GM21367 (cell line): ENCODE data around the gene FAM181A.

Source experiments
- ATAC-seq: cut with Tn5 transposase; IDR thresholded peaks from one replicate; pipeline ENCODE4 v1.9.1; 2021; ENCODE audit not compliant: unreplicated experiment

Gene FAM181A

DNA sequence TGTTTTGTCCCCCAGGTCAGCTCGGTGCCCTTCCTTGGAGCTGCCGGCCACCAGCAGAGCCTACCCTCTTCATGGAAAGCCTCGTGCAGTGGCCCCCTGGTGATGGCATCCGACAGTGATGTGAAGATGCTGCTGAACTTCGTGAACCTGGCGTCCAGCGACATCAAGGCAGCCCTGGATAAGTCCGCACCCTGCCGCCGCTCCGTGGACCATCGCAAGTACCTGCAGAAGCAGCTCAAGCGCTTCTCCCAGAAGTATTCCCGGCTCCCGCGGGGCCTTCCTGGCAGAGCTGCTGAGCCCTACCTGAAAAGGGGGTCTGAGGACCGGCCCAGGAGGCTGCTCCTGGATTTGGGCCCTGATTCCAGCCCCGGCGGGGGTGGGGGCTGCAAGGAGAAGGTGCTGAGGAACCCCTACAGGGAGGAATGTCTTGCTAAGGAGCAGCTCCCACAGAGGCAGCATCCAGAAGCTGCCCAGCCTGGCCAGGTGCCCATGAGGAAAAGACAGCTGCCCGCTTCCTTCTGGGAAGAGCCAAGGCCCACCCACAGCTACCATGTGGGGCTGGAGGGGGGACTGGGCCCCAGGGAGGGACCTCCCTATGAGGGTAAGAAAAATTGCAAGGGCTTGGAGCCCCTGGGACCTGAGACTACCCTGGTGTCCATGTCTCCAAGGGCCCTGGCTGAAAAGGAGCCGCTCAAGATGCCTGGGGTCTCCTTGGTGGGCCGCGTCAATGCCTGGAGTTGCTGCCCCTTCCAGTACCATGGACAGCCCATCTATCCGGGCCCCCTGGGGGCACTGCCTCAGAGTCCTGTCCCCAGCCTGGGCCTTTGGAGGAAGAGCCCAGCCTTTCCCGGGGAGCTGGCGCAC lies 1.3 kb downstream of the FAM181A start:
- ATAC-seq, result no peak

GRCh38 chr14:93929048-93929535 lies 1.9 kb downstream of the FAM181A start:
- ATAC-seq, result no peak

GRCh38 chr14:93929657-93930056 lies 2.5 kb downstream of the FAM181A start:
- ATAC-seq, result no peak

- no peak for ATAC-seq
These were observed 3.3 kb downstream of the FAM181A start for GRCh38 chr14:93930296-93930988.

- no peak for ATAC-seq
These were observed 3.8 kb downstream of the FAM181A start for GRCh38 chr14:93930989-93931307.

GRCh38 chr14:93932642-93933041 lies 5.5 kb downstream of the FAM181A start:
- no peak for ATAC-seq

- ATAC-seq, result no peak
These were observed 8.1 kb downstream of the FAM181A start for GRCh38 chr14:93935213-93935612.

DNA sequence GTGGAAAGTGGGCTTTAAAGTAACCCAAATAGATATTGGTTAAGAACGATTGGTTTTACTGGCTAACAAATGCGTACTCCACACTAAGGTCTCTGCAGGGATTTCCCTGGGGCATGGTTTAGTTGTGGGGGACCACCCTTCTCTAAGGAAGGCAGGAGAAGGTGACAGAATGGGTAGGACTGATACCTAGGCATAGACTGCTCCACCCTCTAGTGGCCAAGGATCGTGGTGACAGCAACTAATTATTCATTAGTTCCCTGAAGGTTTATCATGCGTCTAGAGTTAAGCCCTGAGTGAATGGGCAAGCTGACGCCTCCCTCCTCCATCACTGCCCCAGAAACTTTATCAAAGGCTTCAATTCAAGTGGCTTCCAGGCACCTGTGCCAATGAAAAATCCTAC lies 9.1 kb downstream of the FAM181A start:
- ATAC-seq, result no peak

- ATAC-seq, result no peak
These were observed 9.8 kb downstream of the FAM181A start for GRCh38 chr14:93936926-93937325.

- ATAC-seq, result no peak
These were observed 10.4 kb downstream of the FAM181A start for GRCh38 chr14:93937519-93937918.

DNA sequence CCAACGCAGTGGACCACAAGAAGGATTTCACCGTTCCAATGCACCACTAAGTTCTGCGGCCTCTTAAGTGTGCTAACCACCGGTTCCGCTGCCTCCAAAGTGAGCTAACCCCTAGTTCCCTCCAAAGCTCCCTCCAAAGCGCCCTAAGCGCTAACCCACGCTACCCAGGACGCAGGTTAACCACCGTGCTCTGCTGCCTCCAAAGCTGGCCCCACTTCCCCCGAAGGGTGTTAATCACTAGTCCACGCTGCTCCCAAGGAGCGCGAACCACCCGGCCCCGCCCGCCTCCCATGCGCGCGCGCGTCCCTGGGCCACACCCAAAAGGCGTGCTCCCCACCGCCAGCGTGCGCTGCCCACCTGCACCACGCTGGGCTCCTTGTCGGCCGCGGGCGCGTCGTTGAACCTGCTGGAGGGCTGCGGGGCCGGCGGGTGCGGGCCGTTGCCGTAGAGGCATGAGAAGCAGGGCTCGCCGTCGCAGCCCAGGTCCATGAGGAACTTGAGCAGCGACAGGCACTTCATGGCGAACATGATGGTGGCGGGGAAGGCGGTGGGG lies 11.7 kb downstream of the FAM181A start:
- ATAC-seq, result no peak

- ATAC-seq, result peak; percentile 87
These were observed 12.4 kb downstream of the FAM181A start for GRCh38 chr14:93939304-93940229.

DNA sequence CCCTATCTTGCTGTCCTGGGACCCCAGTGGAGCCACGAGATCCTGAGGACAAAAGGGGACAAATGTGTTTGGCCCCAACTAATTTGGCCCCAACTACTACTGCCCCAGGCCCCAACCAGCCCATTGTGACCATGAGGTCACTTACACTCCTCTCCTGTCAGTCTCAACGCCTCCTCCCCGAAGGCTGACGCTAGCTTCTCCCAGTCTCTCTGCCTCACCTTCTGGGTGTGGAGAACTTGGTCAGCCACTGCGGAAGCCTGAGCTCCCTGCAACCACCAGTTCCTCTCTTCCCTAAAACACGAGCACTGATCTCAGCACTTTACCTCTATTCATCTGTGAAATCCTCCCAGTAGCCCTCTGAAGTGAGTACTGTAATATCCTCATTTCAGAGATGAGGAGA lies 13.3 kb downstream of the FAM181A start:
- ATAC-seq, result no peak

DNA sequence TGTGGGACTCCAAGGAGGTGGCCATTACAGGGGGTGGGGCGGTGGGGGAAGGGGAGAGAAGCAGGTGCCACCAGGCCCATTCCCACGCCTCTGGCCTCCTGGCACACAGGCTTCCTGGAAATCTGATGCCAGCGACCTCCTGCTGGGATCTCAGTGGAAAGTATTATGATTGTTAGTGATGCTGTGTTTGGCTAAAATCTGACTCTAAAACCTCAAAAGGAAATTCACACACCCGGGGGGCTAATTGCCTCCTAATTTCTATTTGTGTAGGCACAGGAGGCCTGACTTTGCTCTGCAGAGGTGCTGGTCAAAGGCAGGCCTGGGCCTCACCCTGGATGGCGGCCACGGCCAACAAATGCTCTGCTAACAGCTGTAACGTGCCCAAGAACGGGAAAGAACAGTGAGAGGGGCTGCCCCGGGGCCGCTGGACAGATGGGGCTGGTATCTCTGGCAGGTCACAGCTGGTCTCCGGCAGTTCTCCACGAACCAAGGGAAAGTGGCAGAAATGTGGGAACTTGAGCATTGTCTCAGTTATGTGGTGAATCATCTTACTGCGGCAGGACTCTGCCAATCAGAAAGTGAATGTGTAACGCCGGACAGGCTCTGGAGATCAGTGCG lies 14.3 kb downstream of the FAM181A start:
- ATAC-seq, result no peak

GRCh38 chr14:93943052-93943451 lies 15.9 kb downstream of the FAM181A start:
- ATAC-seq, result no peak

- no peak for ATAC-seq
These were observed 16.8 kb downstream of the FAM181A start for GRCh38 chr14:93943930-93944329.

DNA sequence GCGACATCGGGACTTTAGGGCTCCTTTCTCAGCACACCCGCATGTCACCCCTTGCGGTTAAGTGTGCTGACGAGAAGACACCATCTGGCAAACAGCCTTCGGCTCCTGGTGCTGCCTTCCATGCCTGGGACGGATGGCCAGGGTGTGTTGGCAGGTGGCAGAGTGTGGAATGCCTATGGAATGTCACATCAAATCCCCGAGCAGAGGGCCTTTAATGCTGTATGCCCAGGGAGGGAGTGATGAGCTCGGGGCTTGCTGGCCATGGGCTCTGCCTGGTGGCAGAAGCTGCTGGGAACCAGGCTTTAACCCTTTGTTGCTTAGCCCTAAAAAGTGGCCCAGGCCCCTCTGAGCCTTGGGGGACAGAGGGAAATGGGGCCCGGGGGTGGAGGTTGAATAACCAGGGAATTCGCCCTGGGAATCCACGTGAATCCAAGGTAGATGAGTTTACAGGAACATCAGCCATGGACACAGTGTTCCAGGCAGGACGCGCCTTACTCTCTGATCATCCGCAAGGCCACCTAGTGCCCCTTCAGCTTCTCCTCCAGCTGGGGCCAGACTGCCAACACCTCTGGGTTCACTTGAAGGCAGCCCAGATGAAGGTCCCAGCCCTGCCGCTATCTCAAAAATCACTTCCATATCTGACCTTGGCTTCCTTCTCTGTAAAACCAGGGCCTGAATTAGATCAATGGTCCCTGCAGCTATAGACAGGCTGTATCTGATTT lies 17.4 kb downstream of the FAM181A start:
- no peak for ATAC-seq

GRCh38 chr14:93945070-93945399 lies 17.9 kb downstream of the FAM181A start:
- ATAC-seq, result no peak

GRCh38 chr14:93946104-93946503 lies 19.0 kb downstream of the FAM181A start:
- ATAC-seq, result no peak

- ATAC-seq, result no peak
These were observed 19.5 kb downstream of the FAM181A start for GRCh38 chr14:93946541-93947090.
